ENCODE data around the gene ESYT1.

ESYT1 gene, protein sequence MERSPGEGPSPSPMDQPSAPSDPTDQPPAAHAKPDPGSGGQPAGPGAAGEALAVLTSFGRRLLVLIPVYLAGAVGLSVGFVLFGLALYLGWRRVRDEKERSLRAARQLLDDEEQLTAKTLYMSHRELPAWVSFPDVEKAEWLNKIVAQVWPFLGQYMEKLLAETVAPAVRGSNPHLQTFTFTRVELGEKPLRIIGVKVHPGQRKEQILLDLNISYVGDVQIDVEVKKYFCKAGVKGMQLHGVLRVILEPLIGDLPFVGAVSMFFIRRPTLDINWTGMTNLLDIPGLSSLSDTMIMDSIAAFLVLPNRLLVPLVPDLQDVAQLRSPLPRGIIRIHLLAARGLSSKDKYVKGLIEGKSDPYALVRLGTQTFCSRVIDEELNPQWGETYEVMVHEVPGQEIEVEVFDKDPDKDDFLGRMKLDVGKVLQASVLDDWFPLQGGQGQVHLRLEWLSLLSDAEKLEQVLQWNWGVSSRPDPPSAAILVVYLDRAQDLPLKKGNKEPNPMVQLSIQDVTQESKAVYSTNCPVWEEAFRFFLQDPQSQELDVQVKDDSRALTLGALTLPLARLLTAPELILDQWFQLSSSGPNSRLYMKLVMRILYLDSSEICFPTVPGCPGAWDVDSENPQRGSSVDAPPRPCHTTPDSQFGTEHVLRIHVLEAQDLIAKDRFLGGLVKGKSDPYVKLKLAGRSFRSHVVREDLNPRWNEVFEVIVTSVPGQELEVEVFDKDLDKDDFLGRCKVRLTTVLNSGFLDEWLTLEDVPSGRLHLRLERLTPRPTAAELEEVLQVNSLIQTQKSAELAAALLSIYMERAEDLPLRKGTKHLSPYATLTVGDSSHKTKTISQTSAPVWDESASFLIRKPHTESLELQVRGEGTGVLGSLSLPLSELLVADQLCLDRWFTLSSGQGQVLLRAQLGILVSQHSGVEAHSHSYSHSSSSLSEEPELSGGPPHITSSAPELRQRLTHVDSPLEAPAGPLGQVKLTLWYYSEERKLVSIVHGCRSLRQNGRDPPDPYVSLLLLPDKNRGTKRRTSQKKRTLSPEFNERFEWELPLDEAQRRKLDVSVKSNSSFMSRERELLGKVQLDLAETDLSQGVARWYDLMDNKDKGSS

DNA sequence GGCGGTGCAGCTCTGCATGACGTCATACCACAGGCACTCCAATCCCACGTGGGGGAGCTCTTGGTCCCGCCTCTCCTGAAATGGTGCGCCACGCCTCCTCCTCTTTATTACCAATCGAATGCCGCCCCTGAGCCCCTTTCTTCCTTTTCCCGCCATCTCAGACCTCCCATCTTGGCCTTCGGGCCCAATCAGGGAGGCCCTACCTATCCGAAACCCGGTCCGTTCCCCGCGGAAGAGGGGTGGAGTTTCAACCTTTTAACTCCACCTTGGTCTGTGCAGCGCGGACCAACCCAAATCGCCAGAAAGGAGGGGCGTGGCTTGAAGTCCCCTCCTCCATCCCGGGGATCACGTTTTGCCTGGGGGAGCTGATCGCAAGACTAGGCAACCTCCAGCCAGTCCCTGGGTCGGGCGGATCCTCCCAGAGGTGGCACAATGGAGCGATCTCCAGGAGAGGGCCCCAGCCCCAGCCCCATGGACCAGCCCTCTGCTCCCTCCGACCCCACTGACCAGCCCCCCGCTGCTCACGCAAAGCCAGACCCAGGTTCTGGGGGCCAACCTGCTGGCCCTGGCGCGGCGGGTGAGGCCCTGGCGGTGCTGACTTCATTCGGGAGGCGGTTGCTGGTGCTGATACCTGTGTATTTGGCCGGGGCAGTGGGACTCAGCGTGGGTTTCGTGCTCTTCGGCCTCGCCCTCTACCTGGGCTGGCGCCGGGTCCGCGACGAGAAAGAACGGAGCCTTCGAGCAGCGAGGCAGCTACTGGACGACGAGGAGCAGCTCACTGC is at the start of gene ESYT1:
ESYT1 (plus strand) TSS at position 380 of the 782 bp plus-strand sequence; CDS start at position 433, 53 bp downstream.
- peak; percentile 93 to 99 (median 94) for DNase-seq (ENCODE audit: low read depth in 3 of 3)

DNA sequence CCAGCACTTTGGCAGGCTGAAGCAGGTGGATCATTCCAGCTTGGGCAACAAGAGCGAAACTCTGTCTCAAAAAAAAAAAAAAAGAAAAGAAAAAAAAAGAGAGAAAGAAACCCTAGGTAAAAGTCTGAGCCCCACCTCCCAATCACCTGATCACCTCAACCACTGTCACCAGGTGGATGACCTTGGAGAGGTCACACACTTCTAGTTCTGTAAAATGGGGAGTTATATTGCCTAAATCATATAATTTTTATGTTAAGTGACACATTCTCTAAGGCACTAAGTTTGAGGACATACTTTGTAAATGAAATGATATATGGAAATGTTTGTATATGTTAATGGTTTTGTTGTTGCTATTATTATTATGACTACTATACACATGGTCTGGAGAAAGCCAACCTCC is 49.6 kb upstream of the ESYT1 start:
- no peak for DNase-seq (ENCODE audit: low read depth in 3 of 3)

DNA sequence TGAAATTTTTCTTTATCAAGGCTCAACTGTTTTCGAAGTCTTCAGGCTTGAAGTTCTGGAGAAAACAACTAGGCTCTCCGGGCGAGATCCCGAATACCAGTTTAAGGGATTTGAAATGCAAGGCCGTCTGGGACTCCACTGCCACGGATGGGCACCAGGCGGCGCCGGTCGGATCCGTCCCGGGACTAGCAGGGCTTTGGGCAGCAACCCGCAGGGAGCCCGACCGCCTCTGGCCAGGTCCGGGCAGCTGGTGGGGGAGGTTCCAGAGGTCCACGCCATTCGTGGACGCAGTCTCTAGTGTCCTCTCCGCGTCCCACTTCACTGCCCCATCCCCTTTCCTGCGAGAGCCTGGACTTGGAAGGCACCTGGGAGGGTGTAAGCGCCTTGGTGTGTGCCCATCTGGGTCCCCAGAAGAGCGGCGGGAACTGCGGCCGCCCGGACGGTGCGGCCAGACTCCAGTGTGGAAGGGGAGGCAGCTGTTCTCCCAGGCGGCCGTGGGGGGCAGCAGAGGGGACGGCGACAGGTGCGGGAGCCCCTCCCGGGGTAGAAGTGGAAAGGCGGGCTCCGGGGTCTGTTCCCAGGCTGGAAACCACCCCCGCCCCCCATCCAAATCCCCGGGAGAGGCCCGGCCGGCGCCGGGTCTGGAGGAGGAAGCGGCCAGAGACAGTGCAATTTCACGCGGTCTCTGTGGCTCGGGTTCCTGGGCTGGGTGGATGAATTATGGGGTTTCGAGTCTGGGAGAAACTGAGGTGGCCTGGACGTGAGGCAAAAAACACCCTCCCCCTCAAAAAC is 48.9 kb upstream of the ESYT1 start:
- peak; percentile 16 to 38 (median 16) for DNase-seq (ENCODE audit: low read depth in 3 of 3)

DNA sequence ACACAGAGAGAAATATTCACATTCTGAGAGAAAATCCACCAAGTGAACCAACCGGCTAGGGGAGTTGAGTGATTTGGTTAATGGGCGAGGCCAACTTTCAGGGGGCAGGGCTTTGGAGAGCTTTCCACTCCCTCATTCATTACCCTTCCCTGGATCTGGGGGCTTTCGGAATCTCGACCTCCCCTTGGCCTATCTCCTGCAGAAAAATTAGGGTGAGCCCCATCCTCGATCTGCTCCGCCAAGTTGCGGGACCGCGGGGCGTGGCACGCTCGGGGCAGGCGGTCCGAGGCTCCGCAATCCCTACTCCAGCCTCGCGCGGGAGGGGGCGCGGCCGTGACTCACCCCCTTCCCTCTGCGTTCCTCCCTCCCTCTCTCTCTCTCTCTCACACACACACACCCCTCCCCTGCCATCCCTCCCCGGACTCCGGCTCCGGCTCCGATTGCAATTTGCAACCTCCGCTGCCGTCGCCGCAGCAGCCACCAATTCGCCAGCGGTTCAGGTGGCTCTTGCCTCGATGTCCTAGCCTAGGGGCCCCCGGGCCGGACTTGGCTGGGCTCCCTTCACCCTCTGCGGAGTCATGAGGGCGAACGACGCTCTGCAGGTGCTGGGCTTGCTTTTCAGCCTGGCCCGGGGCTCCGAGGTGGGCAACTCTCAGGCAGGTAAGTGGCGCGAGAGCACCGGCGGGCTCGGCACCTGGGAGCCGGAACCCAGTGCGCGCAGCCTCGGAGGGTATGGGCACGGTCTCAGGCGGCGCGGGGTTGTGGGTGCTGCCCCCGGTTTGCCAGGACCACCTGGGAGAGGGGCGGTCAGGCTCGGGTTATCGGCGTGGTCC is 48.1 kb upstream of the ESYT1 start, which contains the start of gene ERBB3:
ERBB3 (plus strand) TSS at position 443 of the 833 bp plus-strand sequence; CDS start at position 579, 136 bp downstream.
- DNase-seq (ENCODE audit: low read depth in 3 of 3): peak; percentile 37 to 57 (median 45)

DNA sequence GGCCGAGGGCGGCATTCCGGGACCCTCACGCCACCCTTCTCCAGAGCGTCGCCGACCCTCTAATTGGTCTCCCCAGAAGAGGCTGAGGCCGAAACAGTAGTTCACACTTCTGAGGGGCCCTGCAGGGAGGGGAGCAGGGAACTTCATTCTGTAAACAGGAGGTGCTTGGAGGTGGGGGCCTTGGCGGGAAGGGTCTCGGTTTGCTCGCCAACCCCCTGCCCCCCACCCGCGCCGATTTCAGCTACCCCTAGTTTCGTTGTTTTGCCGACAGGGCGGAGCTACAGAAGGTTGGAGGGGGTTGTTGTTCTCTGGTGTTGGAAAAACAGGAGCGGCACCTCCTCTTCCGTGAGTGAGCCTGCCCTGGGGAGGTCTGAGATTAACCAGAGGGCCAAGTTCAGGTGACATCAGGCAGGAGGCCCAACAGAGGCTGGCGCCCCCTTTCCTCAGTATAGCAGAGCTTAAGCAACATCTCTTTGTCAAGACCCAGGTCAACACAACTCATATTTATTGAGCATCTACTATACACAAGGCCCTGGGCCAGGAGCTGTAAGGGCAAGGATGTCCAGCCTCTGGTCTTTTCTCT is 47.4 kb upstream of the ESYT1 start:
- no peak for DNase-seq (ENCODE audit: low read depth in 3 of 3)

DNA sequence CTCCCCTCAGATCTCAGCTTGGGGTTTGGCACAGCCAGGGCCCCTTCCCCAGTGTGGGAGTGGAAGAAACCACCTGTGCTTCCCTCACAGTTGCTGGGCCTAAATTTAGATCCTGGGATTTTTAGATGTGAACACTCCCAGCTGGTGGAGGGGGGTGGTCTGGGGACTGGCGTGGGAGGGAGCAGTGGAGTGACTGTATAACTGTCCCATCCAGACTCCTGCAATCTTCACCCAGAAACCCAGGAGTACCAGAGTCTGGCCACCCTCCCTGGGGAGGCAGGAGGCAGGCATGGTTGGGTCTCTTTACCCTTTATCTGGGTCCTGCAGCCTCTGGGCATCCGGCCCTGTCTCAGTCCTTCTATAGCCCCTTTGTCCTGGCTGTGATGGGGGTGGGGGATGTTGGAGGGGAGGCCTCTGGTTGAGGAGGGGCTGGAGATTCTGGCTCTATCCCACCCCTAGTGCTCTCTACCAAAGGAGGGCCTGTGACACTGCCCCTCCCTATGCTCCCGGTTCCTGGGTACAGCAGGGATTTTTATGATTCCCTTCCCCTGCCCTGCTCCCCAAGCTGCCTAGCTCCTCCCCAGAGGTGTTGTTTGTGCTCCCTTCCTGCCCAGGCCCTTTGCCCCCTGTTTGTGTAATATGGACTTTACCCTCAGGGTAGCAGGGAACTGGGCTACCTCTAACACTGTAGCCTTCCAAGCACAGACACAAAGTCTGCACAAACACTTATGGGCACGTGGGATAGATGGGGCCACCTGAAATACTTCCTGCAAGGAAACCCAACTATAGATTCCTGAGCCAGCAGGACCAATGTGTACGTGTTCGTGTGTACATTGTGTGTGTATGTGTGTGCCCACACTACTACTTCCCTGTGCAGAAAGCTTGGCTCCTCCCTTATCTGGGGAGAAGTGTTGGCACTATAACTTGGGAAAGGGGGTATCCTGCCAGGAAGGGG is 46.4 kb upstream of the ESYT1 start:
- DNase-seq (ENCODE audit: low read depth in 3 of 3): no peak

DNA sequence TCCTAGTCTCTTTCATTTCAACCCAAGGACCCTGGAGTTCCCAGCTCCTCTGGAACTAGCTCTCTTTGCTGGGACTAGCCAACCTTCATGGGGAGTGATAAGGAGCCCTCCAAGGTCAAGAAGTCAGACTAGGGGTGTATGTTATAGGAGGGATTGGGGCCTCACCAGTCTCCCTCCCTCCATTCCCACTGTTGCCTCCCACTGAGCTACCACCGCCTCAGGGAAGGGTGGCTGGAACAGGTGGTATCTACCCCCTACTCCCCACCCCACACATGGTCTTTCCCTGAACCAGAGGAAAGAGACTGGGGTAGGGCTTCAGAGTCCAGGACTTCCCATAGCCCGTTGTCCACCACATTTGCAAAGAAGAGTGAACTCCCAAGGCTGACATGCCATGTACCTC is 45.7 kb upstream of the ESYT1 start:
- no peak for DNase-seq (ENCODE audit: low read depth in 3 of 3)

DNA sequence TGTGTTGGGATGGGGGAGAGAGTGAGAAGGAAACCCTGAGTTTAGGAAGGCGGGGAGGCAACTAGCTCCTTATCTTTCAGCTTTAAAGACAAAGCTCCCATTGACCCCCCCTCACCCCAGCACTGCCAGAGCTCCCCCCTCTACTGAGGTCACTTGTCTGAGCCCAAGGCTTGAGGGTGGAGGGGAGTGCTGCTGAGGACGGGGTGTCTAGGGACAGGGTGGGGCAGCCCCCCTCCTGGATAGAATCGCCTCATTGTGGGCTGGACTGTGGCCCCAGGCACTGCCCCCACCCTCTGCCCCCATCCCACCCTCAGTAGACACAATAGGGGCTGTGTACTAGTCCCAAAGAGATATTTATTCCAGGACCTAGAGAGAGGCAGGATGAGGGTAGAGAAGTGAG is 45.1 kb upstream of the ESYT1 start:
- no peak for DNase-seq (ENCODE audit: low read depth in 3 of 3)

DNA sequence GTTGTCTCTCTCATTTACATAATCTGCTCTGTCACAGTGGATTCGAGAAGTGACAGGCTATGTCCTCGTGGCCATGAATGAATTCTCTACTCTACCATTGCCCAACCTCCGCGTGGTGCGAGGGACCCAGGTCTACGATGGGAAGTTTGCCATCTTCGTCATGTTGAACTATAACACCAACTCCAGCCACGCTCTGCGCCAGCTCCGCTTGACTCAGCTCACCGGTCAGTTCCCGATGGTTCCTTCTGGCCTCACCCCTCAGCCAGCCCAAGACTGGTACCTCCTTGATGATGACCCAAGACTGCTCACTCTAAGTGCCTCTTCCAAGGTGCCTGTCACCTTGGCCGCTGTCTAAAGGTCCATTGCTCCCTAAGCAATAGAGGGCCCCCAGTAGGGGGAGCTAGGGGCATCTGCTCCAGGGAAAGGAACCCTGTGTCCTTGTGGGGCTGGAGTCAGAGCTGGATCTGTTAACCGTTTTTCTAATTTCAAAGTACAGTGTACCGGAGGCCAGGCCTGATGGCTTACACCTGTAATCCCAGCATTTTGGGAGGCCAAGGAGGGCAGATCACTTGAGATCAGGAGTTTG is 43.0 kb upstream of the ESYT1 start:
- no peak for DNase-seq (ENCODE audit: low read depth in 3 of 3)

DNA sequence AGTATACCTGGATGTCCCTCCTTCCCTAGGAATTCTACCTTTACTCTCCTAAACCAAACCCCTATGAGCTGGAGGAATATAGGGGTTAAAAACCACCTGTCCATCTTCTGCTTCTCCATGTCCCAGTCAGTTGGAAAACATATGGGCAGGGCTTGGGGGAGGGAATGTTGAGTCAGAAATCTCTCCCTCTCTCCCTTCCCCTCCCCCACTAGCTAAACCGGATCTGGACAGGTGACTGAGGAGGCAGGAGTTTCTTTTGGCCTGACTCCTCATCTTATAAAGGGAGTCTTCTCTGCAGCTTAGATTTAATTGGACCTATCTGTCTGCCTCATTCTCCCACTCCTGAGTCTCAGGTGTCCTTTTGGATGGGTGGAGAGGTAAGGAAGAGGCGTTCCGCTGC is 42.0 kb upstream of the ESYT1 start:
- no peak for DNase-seq (ENCODE audit: low read depth in 3 of 3)

DNA sequence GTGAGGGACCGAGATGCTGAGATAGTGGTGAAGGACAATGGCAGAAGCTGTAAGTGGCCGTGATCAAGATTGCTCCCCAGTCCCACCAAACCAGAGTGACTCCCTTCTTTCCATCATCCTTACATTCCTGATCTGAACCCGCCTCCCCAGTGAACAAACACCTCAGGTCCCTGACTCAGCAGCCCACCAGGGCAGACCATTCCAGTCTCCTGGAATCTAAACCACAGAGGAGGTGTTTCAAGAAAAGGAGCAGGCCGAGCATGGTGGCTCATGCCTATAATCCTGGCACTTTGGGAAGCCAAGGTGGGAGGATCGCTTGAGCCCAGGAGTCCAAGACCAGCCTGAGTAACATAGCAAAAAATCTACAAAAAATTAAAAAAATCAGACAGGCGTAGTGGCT is 41.5 kb upstream of the ESYT1 start:
- no peak for DNase-seq (ENCODE audit: low read depth in 3 of 3)

DNA sequence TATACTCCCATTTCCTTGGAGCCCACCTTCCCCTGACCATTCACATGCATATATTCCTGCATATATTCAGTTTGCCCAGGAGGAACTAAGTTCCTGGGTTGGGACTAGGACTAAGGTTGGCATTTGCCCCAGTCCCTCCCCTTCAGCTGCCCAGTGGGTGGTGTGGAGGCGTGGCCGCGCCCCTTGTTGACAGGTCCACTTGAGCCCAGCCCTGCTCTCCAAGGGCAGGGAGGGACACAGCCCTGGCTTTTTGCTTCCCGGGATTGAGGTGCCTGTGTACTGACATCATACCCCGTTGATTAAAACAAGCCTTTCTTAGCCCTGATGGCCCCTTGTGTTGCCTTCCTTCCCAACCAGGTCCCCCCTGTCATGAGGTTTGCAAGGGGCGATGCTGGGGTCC is 40.8 kb upstream of the ESYT1 start:
- DNase-seq (ENCODE audit: low read depth in 3 of 3): no peak

DNA sequence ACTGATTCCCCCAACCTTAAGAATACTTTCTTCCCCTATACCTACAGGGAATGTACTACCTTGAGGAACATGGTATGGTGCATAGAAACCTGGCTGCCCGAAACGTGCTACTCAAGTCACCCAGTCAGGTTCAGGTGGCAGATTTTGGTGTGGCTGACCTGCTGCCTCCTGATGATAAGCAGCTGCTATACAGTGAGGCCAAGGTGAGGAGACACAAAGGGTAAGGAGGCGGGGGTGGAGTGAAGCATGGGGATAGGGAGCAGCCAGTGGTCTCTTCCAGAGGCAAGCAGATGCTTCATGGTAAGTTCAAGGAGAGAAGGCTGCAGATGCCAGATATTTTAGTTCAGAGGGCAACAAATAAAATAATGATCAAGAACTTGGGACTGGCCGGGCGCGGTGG is 30.3 kb upstream of the ESYT1 start:
- no peak for DNase-seq (ENCODE audit: low read depth in 3 of 3)

DNA sequence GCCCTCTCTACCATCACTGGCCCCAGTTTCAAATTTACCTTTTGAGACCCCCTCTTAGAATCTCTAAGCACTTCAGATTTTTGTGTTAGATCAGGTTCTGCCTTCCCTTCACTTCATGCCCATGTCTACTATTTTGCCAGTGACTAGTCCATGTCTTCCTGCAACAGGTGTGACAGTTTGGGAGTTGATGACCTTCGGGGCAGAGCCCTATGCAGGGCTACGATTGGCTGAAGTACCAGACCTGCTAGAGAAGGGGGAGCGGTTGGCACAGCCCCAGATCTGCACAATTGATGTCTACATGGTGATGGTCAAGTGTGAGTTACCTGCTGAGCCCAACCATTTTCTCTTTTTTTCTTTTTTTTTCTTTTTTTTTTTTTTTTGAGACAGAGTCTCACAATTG is 29.5 kb upstream of the ESYT1 start:
- DNase-seq (ENCODE audit: low read depth in 3 of 3): no peak

DNA sequence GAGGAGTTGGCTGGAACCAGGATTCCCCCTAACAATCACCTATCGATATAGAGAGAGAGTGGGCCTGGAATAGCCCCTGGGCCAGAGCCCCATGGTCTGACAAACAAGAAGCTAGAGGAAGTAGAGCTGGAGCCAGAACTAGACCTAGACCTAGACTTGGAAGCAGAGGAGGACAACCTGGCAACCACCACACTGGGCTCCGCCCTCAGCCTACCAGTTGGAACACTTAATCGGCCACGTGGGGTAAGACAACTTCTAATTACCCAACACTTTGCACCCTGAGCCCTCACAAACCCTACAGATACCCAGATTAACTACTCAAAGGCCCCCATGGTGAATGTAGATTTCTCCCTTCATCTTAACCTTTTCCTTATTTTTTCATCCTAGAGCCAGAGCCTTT is 28.3 kb upstream of the ESYT1 start:
- DNase-seq (ENCODE audit: low read depth in 3 of 3): no peak

DNA sequence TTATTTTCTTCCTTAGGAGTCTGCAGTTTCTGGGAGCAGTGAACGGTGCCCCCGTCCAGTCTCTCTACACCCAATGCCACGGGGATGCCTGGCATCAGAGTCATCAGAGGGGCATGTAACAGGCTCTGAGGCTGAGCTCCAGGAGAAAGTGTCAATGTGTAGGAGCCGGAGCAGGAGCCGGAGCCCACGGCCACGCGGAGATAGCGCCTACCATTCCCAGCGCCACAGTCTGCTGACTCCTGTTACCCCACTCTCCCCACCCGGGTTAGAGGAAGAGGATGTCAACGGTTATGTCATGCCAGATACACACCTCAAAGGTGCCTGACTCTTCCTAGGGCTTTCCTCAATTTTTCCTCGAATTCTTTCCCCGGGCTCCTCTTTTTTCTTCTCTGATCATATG is 27.0 kb upstream of the ESYT1 start:
- no peak for DNase-seq (ENCODE audit: low read depth in 3 of 3)

DNA sequence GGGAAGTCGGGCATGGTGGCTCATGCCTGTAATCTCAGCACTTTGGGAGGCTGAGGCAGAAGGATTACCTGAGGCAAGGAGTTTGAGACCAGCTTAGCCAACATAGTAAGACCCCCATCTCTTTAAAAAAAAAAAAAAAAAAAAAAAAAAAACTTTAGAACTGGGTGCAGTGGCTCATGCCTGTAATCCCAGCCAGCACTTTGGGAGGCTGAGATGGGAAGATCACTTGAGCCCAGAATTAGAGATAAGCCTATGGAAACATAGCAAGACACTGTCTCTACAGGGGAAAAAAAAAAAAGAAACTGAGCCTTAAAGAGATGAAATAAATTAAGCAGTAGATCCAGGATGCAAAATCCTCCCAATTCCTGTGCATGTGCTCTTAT is 25.4 kb upstream of the ESYT1 start:
- no peak for DNase-seq (ENCODE audit: low read depth in 3 of 3)
